ENCODE data around the gene PLEKHG2.

DNA sequence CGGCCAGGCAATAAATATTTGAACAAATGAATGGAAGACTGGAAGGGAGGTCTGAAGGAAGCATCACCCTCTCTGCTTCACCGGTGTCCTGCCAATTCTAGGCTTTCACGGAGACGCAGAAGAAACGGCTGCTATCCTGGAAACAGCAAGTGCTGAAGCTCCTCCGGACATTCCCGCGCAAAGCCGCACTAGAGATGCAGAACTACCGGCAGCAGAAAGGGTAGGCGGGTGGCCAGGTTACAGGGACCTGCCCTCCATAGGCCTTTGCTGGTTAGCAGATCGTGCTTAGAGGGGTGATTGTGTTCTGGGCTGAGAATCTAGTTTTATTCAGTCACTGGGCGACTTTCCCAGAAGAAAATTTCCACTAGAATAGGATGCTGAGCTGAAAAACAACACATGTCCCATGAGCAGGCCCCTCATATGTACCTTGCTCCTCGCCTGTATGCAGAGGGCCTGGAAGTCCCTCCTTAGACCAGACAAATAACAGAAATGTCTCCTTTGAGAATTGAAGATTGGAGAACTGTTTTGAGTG lies 32.5 kb upstream of the PLEKHG2 start:
- TF ChIP-seq, protein P1, sequence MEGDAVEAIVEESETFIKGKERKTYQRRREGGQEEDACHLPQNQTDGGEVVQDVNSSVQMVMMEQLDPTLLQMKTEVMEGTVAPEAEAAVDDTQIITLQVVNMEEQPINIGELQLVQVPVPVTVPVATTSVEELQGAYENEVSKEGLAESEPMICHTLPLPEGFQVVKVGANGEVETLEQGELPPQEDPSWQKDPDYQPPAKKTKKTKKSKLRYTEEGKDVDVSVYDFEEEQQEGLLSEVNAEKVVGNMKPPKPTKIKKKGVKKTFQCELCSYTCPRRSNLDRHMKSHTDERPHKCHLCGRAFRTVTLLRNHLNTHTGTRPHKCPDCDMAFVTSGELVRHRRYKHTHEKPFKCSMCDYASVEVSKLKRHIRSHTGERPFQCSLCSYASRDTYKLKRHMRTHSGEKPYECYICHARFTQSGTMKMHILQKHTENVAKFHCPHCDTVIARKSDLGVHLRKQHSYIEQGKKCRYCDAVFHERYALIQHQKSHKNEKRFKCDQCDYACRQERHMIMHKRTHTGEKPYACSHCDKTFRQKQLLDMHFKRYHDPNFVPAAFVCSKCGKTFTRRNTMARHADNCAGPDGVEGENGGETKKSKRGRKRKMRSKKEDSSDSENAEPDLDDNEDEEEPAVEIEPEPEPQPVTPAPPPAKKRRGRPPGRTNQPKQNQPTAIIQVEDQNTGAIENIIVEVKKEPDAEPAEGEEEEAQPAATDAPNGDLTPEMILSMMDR (conservative IDR thresholded peaks at IDR 0.05 in 1 of 2, IDR thresholded peaks at IDR 0.05 in 1 of 2; ENCODE audit: low read depth in 1 of 2, low read length in 2 of 2) = no peak
- TF ChIP-seq EZH2 (IDR thresholded peaks at IDR 0.05; ENCODE audit: low read length, missing control alignments) = no peak
